CD14-positive monocyte (primary cell): Measurements from ENCODE around the gene MYOZ2. TPM values are rescaled to one million over a fixed set of nuclear protein-coding genes. Genes with fewer than 3 reads are reported as not detected.

Experiments
- DNase-seq, 3 donors: peaks; one replicate each; pipeline ENCODE4 v3.0.0-alpha.2; 2011 to 2022
- H2AFZ ChIP-seq: 2 replicates; pipeline ENCODE4 v1.6.0; 2012; ENCODE audit warnings: mild to moderate bottlenecking, low read depth, low read length, inconsistent platforms; ENCODE audit not compliant: insufficient read depth, poor library complexity, severe bottlenecking
- H3K27ac ChIP-seq, 2 donors: 1 replicate in 1 of 2; 2 replicates in 1 of 2; pipeline ENCODE4 v1.5.1; 2012 to 2013; ENCODE audit warnings: low read length in 2 of 2, control low read depth in 1 of 2, inconsistent platforms in 1 of 2, low read depth in 1 of 2, mild to moderate bottlenecking in 1 of 2
- H3K27me3 ChIP-seq, 2 donors: one replicate each; pipeline versions ENCODE4 v1.6.0 to v1.6.1; 2011 to 2013; ENCODE audit warnings: low read length in 2 of 2; ENCODE audit not compliant: control insufficient read depth in 2 of 2, insufficient read depth in 2 of 2
- H3K36me3 ChIP-seq, 2 donors: replicated peaks in 1 of 2; 1 replicate in 1 of 2; 2 replicates in 1 of 2; pipeline versions ENCODE4 v1.5.1 to v1.6.1; 2012 to 2013; ENCODE audit warnings: low read length in 2 of 2, control low read depth in 1 of 2, inconsistent platforms in 1 of 2, mild to moderate bottlenecking in 1 of 2; ENCODE audit not compliant: insufficient read depth in 2 of 2, control insufficient read depth in 1 of 2
- H3K4me1 ChIP-seq, 2 donors: 1 replicate in 1 of 2; 2 replicates in 1 of 2; pipeline versions ENCODE4 v1.5.1 to v1.6.1; 2012 to 2013; ENCODE audit warnings: low read length in 2 of 2, control low read depth in 1 of 2, inconsistent platforms in 1 of 2, mild to moderate bottlenecking in 1 of 2, moderate library complexity in 1 of 2; ENCODE audit not compliant: insufficient read depth in 2 of 2, control insufficient read depth in 1 of 2
- H3K4me2 ChIP-seq: replicated peaks from 2 replicates; pipeline ENCODE3; 2012; ENCODE audit warnings: low read length, moderate library complexity, mild to moderate bottlenecking; ENCODE audit not compliant: poor library complexity, severe bottlenecking; ENCODE audit errors: extremely low read depth
- H3K4me3 ChIP-seq, 3 experiments: fragments of 200-600 bp in 1 of 3; sonication (generic) in 1 of 3; replicated peaks in 1 of 3; 1 replicate in 2 of 3; 2 replicates in 1 of 3; pipeline ENCODE4 v1.5.1; 2011 to 2013; ENCODE audit warnings: low read length in 3 of 3, mild to moderate bottlenecking in 3 of 3, control low read depth in 2 of 3, low read depth in 2 of 3, inconsistent platforms in 1 of 3, moderate library complexity in 1 of 3
- H3K79me2 ChIP-seq: 2 replicates; pipeline ENCODE4 v1.6.0; 2012; ENCODE audit warnings: mild to moderate bottlenecking, control low read depth, inconsistent platforms, low read length, moderate library complexity; ENCODE audit not compliant: insufficient read depth
- H3K9ac ChIP-seq: 2 replicates; pipeline ENCODE4 v1.6.0; 2017; ENCODE audit warnings: low read length, mild to moderate bottlenecking; ENCODE audit not compliant: insufficient read depth, poor library complexity, severe bottlenecking
- H3K9me3 ChIP-seq, 2 donors: replicated peaks in 1 of 2; 1 replicate in 1 of 2; 2 replicates in 1 of 2; pipeline versions ENCODE4 v1.5.1 to v1.6.1; 2012 to 2013; ENCODE audit warnings: low read length in 2 of 2, control low read depth in 1 of 2; ENCODE audit not compliant: control insufficient read depth in 1 of 2, insufficient read depth in 1 of 2
- H4K20me1 ChIP-seq: 2 replicates; pipeline ENCODE4 v1.6.0; 2012; ENCODE audit warnings: mild to moderate bottlenecking, low read length, control low read depth, moderate library complexity; ENCODE audit not compliant: insufficient read depth
- H3K27ac Mint-ChIP-seq, 7 donors: one replicate each; pipeline ENCODE4 v1.8.0; 2020; ENCODE audit warnings: mild to moderate bottlenecking in 7 of 7, mixed read lengths in 7 of 7, moderate library complexity in 6 of 7, inconsistent platforms in 2 of 7
- H3K27me3 Mint-ChIP-seq, 3 donors: one replicate each; pipeline ENCODE4 v1.8.0; 2021 to 2022; ENCODE audit warnings: low read depth in 3 of 3, mild to moderate bottlenecking in 3 of 3, mixed read lengths in 3 of 3, moderate library complexity in 3 of 3, inconsistent platforms in 1 of 3
- H3K36me3 Mint-ChIP-seq, 2 donors: one replicate each; pipeline ENCODE4 v1.8.0; 2020; ENCODE audit warnings: mixed read lengths in 2 of 2, inconsistent platforms in 1 of 2, mild to moderate bottlenecking in 1 of 2
- H3K4me1 Mint-ChIP-seq: one replicate; pipeline ENCODE4 v1.8.0; 2020; ENCODE audit warnings: mild to moderate bottlenecking, mixed read lengths
- H3K4me3 Mint-ChIP-seq, 2 donors: one replicate each; pipeline ENCODE4 v1.8.0; 2020; ENCODE audit warnings: mild to moderate bottlenecking in 2 of 2, mixed read lengths in 2 of 2, moderate library complexity in 1 of 2
- H3K9me3 Mint-ChIP-seq, 7 donors: one replicate each; pipeline ENCODE4 v1.8.0; 2020 to 2022; ENCODE audit warnings: mixed read lengths in 7 of 7, mild to moderate bottlenecking in 6 of 7, moderate library complexity in 6 of 7, inconsistent platforms in 2 of 7
- CTCF ChIP-seq: fragments of 200-600 bp; IDR thresholded peaks from one replicate; pipeline ENCODE4 v1.8.0; 2022; ENCODE audit warnings: antibody characterized with exemption, mild to moderate bottlenecking
- WGBS: methylation state at CpG from one replicate; pipeline ENCODE4 v1.1.5; 2013; ENCODE audit warnings: missing lambda C conversion rate; ENCODE audit not compliant: insufficient coverage; 5-methylcytosine and 5-hydroxymethylcytosine counted together
- intact Hi-C, 2 donors: fragments of 100-400 bp; cut with micrococcal nuclease; formaldehyde crosslinking; loops; one replicate each; pipeline versions ENCODE4 v1.15.0 to v1.15.1; 2023
- polyA plus RNA-seq, 3 donors: library from polyadenylated mRNA; depleted of rRNA in 1 of 3; unstranded in 2 of 3; stranded (reverse) in 1 of 3; fragments of 300-500 nt in 2 of 3; fragments of >200 nt in 1 of 3; fragmentation: Illumina TruSeq in 2 of 3; gene quantifications; 1 replicate in 2 of 3; 2 replicates in 1 of 3; pipeline ENCODE4 v1.2.3, GENCODE V29; 2012 to 2021

MYOZ2 gene
- polyA plus RNA-seq, 3 donors = not detected

GRCh38 chr4:119110121-119110520 lies 25.5 kb upstream of the MYOZ2 start:
- Mint-ChIP-seq H3K4me3 (no peak overlapping the region), H3K27me3 (peaks cover 0 to 6% (median under 1%) of the 10 kb centered on the region in 3 donors), H3K36me3 (no peaks in the 10 kb centered on the region), H3K9me3 (peaks cover 0 to under 1% (median 0%) of the 10 kb centered on the region in 7 donors), H3K27ac (no peak overlapping the region), H3K4me1 (peaks cover 20% of the 10 kb centered on the region)
- Histone ChIP-seq H3K27ac (no peak overlapping the region), H3K4me2 (no peak overlapping the region), H3K4me3 (no peak overlapping the region), H3K27me3 (no peaks in the 10 kb centered on the region), H3K9me3 (no peaks in the 10 kb centered on the region), H3K79me2 (no peaks in the 10 kb centered on the region), H2AFZ (no peak overlapping the region), H4K20me1 (no peaks in the 10 kb centered on the region), H3K36me3 (no peaks in the 10 kb centered on the region), H3K9ac (no peak overlapping the region), H3K4me1 (peaks cover 13 to 15% of the 10 kb centered on the region in 2 donors)
- no peak for DNase-seq
- TF ChIP-seq CTCF = no peak
- no CpG with 5 or more reads among the region's 2 CpGs for WGBS
- intact Hi-C loops = loop anchor here in 1 of 2 donors (10.0 kb wide), 1 partner anchor 105 kb away; the partner anchor contains the start of gene USP53

GRCh38 chr4:119111296-119111695 lies 24.3 kb upstream of the MYOZ2 start:
- H4K20me1 ChIP-seq = no peaks in the 10 kb centered on the region
- H3K4me2 ChIP-seq = no peak overlapping the region
- no peak overlapping the region for H3K9ac ChIP-seq
- no peaks in the 10 kb centered on the region for H3K36me3 Mint-ChIP-seq
- intact Hi-C loops = loop anchor here in 1 of 2 donors (10.0 kb wide), 1 partner anchor 104 kb away; the partner anchor contains the start of gene USP53
- H3K4me1 Mint-ChIP-seq = peaks cover 16% of the 10 kb centered on the region
- H3K27ac Mint-ChIP-seq = no peak overlapping the region
- H3K4me1 ChIP-seq = peaks cover 10 to 15% of the 10 kb centered on the region in 2 donors
- DNase-seq = no peak
- no peaks in the 10 kb centered on the region for H3K36me3 ChIP-seq
- no peak overlapping the region for H3K27ac ChIP-seq
- no peak overlapping the region for H2AFZ ChIP-seq
- no peaks in the 10 kb centered on the region for H3K27me3 ChIP-seq
- H3K4me3 Mint-ChIP-seq = no peak overlapping the region
- H3K4me3 ChIP-seq = no peak overlapping the region
- no peaks in the 10 kb centered on the region for H3K79me2 ChIP-seq
- peaks cover 0 to 6% (median 3%) of the 10 kb centered on the region in 3 donors for H3K27me3 Mint-ChIP-seq
- H3K9me3 ChIP-seq = no peaks in the 10 kb centered on the region
- peaks cover 0 to 1% (median 0%) of the 10 kb centered on the region in 7 donors for H3K9me3 Mint-ChIP-seq
- TF ChIP-seq CTCF = no peak
